HUDEP-2 (cell line): ENCODE data around the gene TMEM231.

Experiments
- DNase-seq, 76 experiments: peaks; one replicate each; lab custom pipeline; 2025; ENCODE audit not compliant: unreplicated experiment in 76 of 76; lab: John Stamatoyannopoulos, UW

The TMEM231 gene

GRCh38 chr16:75494661-75495075 is 61.4 kb downstream of the TMEM231 start:
- no peak for DNase-seq

DNA sequence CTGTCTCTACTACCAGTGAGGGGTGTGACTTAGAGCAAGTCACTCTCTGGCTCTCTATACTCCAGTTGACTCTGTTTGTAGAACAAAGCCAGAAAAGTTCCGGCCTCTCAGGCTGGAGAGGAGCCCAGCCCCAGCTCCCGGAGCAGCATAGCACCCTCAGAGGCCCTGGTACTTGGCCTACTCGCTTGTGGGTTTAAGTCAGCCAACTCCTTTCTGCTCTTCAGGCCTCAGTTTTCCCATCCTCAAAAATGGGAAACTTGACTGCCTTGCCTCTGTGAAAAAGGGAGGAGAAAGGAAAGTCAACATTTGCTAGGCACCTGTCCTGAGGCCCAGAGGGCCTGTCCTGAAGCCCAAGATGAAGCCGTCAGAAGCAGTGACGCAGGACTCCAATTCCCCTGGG is 61.9 kb downstream of the TMEM231 start:
- no peak for DNase-seq

GRCh38 chr16:75491876-75492275 is 64.2 kb downstream of the TMEM231 start:
- peak in 12 of 76 experiments; percentile 2 to 23 (median 7) for DNase-seq

DNA sequence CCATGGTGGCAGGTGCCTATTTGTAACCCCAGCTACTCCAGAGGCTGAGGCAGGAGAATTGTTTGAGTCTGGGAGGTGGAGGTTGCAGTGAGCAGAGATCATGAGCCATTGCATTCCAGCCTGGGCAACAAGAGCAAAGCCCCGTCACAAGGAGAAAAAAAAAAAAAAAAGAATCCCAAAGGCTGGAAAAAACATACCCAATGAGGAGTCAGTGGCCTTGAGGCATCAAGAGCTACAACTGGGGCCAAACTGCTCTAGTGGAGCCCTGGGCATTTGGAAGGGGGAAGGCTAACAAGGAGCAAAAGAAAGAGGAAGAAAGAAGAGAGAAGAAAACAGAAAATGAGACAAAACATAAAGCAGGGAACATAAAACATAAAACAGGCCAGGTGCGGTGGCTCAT is 67.7 kb downstream of the TMEM231 start:
- no peak for DNase-seq
